HG03439 (cell line): ENCODE data around the gene LVRN.

Experiments
- ATAC-seq: cut with Tn5 transposase; IDR thresholded peaks from one replicate; pipeline ENCODE4 v1.9.1; 2021; ENCODE audit warnings: mild to moderate bottlenecking, moderate library complexity; ENCODE audit not compliant: unreplicated experiment

LVRN gene

DNA sequence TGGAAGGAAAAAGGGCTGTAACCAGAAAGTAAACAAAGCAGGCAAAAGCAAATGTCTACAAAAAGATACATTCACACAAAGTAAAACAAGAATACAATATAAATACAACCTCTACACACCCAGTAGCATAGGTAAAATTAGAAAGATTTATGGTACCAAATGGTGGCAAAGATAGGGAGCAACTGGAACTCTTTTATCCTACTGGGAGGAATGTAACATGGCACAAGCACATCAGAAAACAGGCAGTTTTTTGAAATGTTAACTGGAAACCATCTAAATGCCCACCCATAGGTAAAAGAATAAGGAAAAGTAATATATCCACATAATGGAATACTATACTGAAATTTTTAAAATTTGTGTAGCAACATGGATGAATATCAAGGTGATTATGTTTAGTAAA is 61.3 kb downstream of the LVRN start:
- ATAC-seq: no peak

DNA sequence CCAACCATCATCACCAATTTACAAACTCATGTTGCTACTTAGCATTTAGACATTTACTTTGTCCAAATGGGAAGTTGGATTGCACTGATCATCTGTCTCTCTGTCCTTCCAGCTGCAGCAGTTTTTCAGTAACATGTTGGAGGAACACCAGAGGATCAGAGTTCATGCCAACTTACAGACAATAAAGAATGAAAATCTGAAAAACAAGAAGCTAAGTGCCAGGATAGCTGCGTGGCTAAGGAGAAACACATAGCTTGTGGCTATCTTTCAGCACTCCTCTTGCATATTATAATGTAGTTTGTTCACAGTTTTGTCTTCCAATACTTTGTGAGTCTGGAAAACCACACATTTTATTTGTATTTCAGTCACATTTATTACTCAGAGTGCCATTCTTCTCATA is 63.6 kb downstream of the LVRN start:
- no peak for ATAC-seq

DNA sequence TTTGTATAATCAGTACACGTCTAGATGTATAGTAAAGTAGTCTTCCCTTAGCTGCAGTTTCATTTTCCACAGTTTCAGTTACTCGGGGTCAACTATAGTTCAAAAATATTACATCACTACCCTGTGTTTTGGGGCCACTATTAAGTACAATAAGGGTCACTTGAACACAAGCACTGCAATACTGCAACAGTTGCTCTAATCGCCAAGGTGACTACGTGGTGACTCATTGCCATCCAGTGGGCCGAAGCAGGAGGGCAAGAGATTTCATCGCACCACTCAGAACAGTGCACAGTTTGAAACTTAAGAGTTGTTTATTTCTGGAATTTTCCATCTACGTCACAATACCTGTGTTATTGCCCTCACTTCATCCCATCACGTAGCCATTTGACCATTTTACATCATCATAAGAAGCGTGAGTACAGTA is 69.8 kb downstream of the LVRN start, which contains the start of gene ARL14EPL:
ARL14EPL (plus strand) TSS at position 379 of the 424 bp plus-strand sequence. CDS start 18,994 bp downstream, outside the sequence.
- ATAC-seq: peak; percentile 92

DNA sequence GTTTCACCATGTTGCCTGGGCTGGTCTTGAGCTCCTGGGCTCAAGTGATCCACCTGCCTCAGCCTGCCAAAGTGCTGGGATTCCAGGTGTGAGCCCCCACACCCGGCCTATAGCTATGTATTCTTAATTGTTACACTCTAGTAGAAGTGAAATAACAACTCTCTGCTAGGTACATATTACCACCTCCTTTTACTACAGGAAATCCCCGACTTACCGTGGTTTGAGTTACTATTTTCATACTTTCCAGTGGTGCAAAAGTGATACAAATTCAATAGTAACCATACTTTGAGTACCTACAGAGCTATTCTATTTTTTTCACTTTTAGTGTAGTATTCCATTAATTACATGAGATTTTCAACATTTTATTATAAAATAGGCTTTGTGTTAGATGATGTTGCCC is 70.7 kb downstream of the LVRN start:
- ATAC-seq: no peak

DNA sequence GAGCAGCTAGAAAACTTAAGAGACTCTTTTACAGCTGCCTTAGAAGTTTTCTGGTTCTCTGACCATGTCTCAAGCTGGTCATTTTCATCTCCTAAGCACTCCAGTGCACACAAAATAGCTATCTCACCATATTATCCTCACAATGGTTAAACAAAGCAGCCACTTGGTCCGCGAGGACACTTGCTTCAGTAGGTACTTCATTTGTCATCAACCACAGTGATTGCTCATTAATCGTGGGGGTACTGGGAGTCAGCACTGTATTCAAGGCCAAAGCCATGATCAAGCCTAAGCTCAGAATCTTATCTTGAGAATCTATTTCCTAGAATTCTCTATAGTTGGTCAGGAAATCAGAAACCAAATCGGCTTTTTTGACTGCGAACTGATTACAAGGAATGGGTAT is 72.8 kb downstream of the LVRN start:
- ATAC-seq: no peak

DNA sequence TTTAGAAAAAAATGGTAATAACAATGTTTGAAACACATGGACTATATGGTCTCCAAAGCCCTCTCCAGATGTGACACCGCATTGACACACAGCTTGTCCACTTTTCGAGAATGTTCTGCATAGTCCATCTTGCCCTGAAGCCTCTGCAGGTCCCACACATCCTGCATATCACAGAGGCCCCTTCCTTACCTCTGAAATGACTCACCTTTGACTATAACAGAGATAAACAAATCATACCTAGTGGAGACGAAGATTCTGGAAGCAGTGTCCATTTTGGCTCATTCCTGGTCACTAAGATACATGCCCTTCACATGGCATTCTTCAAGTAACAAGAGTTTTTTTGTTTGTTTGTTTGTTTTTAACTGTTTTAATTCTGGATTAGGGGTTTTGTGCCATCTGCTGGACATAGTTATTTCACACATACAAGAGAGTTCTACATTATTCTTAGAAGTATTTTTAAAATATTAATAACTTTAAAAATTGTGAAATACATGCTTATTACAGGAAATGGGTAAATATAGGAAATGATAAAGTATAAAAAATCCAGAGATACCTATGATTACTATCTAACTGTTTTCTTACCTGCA is 75.1 kb downstream of the LVRN start:
- ATAC-seq: no peak

DNA sequence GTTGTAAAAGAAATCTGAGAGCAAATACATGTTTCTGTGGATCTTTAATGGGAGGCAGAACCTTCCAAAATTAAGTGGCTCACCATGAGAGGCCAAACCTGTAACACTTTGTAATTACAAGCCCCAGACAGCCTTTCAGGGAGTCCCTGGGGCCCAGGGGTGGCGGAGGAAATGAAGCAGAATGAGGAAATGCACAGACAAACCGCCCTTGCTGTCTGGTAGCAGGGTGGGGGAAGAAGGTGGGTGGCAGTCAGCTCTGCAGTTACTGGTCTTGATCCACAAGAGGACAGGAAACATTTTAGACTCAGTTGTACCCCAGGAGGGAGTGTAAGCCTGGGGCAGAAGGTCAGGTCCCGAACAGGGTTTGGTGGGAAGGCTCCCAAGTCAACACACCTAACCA is 76.5 kb downstream of the LVRN start:
- ATAC-seq: peak; percentile 65

DNA sequence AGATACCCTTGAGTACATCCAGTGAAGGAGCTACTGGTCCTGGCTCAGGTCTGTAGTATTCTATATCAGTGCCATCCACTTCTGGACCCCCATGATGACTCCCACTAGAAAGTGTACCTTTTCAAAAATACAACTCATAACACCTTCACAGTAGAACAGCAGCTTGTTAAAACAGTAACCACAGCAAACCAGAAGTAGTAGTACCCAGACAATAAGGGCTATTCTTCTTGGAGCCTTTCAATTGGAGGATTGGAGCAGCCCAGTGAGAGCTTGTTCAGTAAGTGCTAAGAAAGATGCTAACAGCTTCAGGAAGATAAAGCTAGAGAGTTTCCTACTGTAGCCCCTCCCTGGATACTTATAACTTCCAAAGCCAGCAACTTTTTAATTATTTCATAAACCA is 80.1 kb downstream of the LVRN start:
- ATAC-seq: no peak

DNA sequence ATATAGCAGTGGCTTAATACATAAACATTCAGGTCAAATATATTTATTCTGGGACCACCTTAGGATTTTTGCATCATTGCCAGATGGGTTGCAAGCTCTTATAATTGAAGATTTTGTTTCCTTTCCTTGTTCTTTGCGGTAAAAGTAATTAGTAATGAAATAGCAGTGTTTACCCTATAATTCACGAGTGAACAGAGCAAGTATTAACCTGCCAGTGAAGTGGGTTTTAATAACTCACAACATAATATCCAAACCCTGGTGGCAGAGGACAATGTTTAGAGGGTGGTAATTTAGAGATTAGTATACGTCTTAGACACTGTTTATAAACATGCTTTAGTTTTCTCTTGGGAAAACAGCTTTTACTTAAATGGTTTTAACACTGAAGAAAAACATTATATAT is 81.8 kb downstream of the LVRN start:
- no peak for ATAC-seq

DNA sequence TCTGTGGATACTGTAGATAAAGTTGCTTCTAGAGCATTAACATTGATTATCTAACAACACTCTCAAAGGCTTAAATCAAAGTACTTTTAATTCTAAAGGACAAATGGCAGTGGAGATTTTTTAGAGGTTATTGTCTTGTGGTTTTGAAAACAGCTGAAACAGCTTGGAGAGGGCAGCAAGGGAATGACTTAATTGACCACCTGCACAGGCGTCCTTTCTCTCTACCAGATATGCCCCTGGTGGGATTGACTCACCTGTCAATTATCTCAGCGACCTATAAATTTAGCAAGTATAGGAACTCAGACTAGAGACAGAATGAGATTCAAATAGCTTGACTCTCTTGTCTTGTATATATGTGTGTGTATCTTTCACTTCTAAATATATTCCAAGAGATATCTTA is 83.5 kb downstream of the LVRN start:
- ATAC-seq: no peak

DNA sequence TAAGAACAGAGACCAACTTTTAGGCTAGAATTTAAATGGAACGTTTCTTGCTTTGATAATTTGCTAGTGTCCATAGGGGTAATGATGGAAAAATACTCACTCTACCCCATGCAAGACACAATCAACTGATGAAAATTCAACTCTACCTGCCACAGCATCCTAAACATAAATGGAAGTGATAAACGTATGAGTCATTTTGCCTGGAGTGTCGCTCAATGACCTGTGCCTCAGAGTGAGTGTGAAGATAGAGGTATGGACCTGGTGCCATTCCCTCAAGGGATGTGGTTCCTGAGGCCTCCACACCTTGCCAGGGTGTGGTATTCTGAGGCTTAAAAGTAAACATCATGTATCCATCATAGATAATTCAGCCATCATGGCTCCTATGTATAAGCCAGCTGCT is 84.0 kb downstream of the LVRN start:
- no peak for ATAC-seq

DNA sequence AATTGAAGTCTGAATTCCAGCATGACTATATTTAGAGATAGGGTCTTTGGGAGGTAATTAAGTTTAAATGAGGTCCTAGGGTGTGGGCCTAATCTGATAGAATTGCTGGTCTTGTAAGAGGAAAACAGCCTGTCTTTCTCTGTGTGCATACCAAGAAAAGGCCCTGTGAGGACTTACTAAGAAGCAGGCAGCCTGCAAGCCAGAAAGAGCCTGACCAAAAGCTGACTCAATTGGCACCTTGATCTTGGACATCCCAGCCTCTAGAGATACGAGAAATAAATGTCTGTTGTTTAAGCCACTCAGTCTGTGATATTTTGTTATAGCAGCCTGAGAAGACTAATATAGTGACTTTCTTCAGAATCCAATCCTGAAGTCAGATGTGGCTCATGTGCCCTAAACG is 84.5 kb downstream of the LVRN start:
- ATAC-seq: no peak

DNA sequence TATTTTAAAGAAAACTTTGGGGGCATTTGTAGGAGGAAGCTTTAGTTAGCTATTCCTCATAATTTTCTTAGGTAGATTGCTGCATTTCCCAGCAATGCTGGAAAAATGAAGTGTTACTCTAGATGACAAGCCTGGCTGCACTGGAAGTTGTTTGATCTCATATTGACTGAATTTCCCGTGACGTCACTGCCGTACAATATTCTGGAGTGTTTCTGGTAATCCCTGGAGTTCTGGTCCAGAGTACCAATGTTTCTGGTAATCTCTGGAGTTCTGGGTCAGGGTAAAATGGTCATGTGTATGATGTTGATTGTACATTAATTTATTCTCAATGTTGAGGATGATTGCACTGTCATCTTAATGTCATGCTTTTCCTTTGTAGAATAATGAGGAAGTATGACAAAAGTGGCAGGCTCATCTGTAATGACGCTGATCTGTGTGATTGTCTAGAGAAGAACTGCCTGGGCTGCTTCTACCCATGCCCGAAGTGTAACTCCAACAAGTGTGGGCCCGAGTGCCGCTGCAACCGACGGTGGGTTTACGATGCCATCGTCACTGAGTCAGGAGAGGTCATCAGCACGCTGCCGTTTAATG is 96.2 kb downstream of the LVRN start:
- ATAC-seq: no peak

DNA sequence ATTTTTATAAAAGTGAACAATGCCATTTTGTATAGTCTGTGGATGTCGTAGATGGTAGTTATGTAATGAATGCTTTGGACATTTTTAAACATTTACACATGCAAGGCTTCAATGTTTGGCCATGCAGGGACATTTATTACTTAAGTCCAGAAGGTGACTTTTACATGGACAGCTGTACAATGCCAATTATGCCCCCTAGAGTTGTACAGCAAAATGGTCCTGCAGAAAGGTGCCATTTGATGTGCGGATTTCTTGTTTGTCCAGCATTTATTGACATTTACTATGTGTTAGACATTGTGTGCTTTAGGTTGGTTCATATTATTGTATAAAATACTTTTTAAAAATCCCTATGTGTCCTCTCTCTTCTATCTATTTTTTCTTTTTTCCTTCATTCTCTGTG is 100.1 kb downstream of the LVRN start:
- ATAC-seq: no peak

DNA sequence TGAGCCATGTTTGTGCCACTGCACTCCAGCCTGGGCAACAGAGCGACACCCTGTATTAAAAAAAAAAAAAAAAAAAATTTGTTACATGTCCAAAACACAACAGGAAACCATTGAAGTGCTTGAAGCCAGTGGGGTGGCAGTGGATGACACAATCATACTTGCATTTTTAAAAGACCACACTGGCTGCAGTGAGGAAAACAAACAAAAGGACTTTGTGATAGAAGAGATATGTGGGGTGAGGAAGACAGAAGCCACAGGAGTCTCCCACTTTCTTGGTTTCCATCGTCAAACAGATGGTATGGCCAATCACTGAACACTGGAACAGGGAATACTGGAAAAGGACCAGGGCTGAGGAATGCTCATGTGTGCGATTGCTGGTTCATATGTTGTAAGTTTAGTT is 101.7 kb downstream of the LVRN start:
- no peak for ATAC-seq

DNA sequence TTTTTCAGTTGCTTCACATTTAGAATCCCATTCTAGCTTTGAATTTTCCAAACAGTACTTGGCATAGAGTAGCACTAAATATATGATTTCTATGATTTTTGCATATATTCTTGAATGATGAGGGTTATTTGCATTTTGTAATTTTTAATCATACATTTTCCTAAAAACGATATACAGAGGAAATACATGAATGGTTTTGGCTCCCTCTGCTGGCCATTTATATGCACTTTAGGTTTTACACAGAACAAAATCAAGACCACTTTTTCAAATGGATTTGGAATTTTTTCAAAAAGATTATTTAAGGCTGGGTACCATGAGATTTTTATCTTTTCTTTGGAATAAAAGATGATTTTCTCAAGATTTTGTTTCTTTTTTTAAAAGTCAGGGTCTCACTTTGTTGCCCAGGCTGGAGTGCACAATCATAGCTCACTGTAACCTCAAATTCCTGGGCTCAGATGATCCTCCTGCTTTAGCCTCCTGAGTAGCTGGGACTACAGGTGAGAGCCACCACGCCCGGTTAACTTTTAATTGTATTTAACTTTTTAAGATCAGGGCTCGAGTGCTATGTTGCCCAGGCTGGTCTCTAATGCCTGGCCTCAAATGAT is 105.9 kb downstream of the LVRN start:
- no peak for ATAC-seq

DNA sequence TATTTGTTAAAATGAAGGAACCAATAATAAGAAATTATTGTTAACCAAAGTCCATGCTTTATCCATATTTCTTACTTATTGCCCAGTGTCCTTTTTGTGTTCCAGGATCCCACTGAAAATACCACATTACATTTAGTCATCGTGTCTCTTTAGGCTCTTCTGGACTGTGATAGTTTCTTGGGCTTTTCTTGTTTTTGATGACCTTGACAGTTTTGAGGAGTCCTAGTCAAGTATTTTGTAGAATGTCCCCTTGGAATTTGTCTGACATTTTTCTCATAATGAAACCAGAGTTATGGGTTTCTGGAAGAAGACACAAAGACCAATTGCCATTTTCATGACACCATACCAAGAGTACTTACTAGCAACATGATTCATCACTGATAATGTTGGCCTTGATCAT is 108.9 kb downstream of the LVRN start:
- no peak for ATAC-seq

DNA sequence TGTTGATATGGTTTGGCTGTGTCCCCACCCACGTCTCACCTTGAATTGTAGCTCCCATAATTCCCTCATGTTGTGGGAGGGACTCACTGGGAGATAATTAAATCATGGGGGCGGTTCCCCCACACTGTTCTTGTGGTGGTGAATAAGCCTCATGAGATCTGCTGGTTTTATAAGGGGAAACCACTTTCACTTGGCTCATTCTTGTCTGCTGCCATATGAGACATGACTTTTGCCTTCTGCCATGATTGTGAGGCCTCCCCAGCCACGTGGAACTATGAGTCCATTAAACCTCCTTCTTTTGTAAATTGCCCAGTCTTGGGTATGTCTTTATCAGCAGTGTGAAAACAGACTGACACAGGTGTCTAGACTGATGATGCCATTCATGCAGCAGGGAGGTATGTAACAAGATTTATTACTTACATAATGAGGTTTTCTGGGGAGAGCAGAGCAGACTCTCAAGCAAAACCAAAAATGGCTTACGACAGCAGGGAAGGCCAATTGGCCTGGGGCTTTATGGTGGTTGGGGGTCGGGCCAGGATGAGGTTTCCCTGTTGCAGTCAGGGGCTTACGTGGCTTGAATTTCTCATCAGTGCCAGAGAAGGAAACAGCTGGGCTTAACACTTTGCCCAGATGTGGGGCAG is 113.0 kb downstream of the LVRN start:
- ATAC-seq: no peak

DNA sequence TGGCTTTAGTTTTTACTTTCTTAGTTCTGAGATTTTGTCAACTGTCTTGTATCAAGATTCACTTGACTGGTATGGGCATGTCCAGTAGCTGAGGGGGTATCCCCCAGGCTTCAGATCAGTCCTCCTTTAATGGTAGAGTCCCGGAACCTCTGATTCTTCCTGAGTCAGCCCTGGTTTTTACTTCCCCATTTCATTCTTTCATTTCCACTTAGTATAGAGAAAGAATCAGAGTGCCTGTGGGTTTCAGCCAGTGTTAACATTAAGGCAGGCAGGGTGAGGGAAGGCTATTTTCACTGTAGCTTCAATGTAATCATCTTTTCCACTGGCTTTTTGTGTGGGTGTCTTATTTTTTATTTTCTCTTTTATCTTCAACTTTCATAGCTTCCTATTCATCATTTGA is 114.2 kb downstream of the LVRN start:
- ATAC-seq: peak; percentile 98
